ENCODE results near the gene AMH.
"Not testable (repeated sequence)": the region's sequence is repeated elsewhere in the genome, so short reads cannot be mapped to it uniquely, and the experiment has no call there.

AMH gene

GRCh38 chr19:2249010-2249866 lies at the start of gene AMH:
AMH (plus strand) TSS chr19:2249323; CDS start chr19:2249333, 10 bp downstream.
- no peak for DNase-seq

- no peak for DNase-seq
These were observed 49.1 kb upstream of the AMH start for GRCh38 chr19:2199861-2200623.

GRCh38 chr19:2200624-2201294 lies 48.4 kb upstream of the AMH start:
- DNase-seq, result not testable (repeated sequence)

GRCh38 chr19:2201473-2202148 lies 47.5 kb upstream of the AMH start:
- no peak for DNase-seq

GRCh38 chr19:2202366-2202765 lies 46.8 kb upstream of the AMH start:
- DNase-seq, result no peak

GRCh38 chr19:2207008-2207407 lies 42.1 kb upstream of the AMH start:
- no peak for DNase-seq

GRCh38 chr19:2207991-2208860 lies 40.9 kb upstream of the AMH start:
- no peak for DNase-seq

GRCh38 chr19:2208975-2209374 lies 40.1 kb upstream of the AMH start:
- no peak for DNase-seq

- no peak for DNase-seq
These were observed 39.7 kb upstream of the AMH start for GRCh38 chr19:2209408-2209807.

GRCh38 chr19:2210206-2210605 lies 38.9 kb upstream of the AMH start:
- no peak for DNase-seq

- DNase-seq, result no peak
These were observed 38.0 kb upstream of the AMH start for GRCh38 chr19:2210987-2211740.

GRCh38 chr19:2212861-2213711 lies 36.0 kb upstream of the AMH start:
- no peak for DNase-seq

- no peak for DNase-seq
These were observed 35.3 kb upstream of the AMH start for GRCh38 chr19:2213799-2214198.

GRCh38 chr19:2214251-2214650 lies 34.9 kb upstream of the AMH start:
- no peak for DNase-seq

- peak; percentile 33 for DNase-seq
These were observed 33.8 kb upstream of the AMH start for GRCh38 chr19:2215281-2215751.

- no peak for DNase-seq
These were observed 32.5 kb upstream of the AMH start for GRCh38 chr19:2216361-2217225.

- DNase-seq, result no peak
These were observed 31.5 kb upstream of the AMH start for GRCh38 chr19:2217591-2217990.

- DNase-seq, result no peak
These were observed 29.4 kb upstream of the AMH start for GRCh38 chr19:2219726-2220125.

GRCh38 chr19:2221250-2221831 lies 27.8 kb upstream of the AMH start:
- DNase-seq, result no peak
